Lower leg skin (tissue), 4 donors: ENCODE results near the gene NT5M. TPM values are rescaled to one million over a fixed set of nuclear protein-coding genes. Genes with fewer than 3 reads are reported as not detected.

Experiments used
- DNase-seq, 2 donors: peaks; one replicate each; pipeline ENCODE4 v3.0.0-alpha.2; 2019; ENCODE audit warnings: low spot score in 2 of 2
- H3K4me3 ChIP-seq: fragments of 200-600 bp; sonication (generic); 2 replicates; pipeline ENCODE4 v1.5.1; 2017; ENCODE audit warnings: mild to moderate bottlenecking, low read depth; ENCODE audit not compliant: poor library complexity, severe bottlenecking
- POLR2A ChIP-seq, 2 donors: fragments of 450-650 bp; IDR thresholded peaks; one replicate each; pipeline ENCODE4 v1.6.1; 2016 to 2017; ENCODE audit warnings: antibody characterized with exemption in 2 of 2, mild to moderate bottlenecking in 1 of 2, moderate library complexity in 1 of 2
- WGBS, 2 donors: methylation state at CpG; one replicate each; pipeline ENCODE4 v1.1.5; 2018; 5-methylcytosine and 5-hydroxymethylcytosine counted together
- intact Hi-C: fragments of 100-400 bp; cut with DNase I; formaldehyde crosslinking; loops from one replicate; pipeline ENCODE4 v1.15.0; 2023; ENCODE audit warnings: low total_unique reads
- total RNA-seq, 4 donors: library from RNA; depleted of rRNA; stranded (reverse); fragments of >200 nt; gene quantifications; one replicate each; pipeline ENCODE4 v1.1.0, GENCODE V29; 2016
- TF ChIP-seq, protein P1 (sequence below), 3 donors: fragments of 450-650 bp; IDR thresholded peaks; one replicate each; pipeline ENCODE4 v1.5.1; 2016; ENCODE audit warnings: antibody characterized with exemption in 3 of 3, mild to moderate bottlenecking in 3 of 3, moderate library complexity in 2 of 3

NT5M gene
- total RNA-seq, 4 donors from 2014 or later = 0.53 to 4.5 (median 1.1) TPM

GRCh38 chr17:17395246-17395802 is 92.2 kb downstream of the NT5M start:
- no peak for DNase-seq
- TF ChIP-seq, protein P1, sequence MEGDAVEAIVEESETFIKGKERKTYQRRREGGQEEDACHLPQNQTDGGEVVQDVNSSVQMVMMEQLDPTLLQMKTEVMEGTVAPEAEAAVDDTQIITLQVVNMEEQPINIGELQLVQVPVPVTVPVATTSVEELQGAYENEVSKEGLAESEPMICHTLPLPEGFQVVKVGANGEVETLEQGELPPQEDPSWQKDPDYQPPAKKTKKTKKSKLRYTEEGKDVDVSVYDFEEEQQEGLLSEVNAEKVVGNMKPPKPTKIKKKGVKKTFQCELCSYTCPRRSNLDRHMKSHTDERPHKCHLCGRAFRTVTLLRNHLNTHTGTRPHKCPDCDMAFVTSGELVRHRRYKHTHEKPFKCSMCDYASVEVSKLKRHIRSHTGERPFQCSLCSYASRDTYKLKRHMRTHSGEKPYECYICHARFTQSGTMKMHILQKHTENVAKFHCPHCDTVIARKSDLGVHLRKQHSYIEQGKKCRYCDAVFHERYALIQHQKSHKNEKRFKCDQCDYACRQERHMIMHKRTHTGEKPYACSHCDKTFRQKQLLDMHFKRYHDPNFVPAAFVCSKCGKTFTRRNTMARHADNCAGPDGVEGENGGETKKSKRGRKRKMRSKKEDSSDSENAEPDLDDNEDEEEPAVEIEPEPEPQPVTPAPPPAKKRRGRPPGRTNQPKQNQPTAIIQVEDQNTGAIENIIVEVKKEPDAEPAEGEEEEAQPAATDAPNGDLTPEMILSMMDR (IDR thresholded peaks at IDR 0.05) = no peak
- no peak for TF ChIP-seq POLR2A (IDR thresholded peaks at IDR 0.05)
- WGBS, 2 donors = 78 to 84% methylated on average over 6 of the region's 6 CpGs
- intact Hi-C loops = no loop called here
- H3K4me3 ChIP-seq = no peak overlapping the region

DNA sequence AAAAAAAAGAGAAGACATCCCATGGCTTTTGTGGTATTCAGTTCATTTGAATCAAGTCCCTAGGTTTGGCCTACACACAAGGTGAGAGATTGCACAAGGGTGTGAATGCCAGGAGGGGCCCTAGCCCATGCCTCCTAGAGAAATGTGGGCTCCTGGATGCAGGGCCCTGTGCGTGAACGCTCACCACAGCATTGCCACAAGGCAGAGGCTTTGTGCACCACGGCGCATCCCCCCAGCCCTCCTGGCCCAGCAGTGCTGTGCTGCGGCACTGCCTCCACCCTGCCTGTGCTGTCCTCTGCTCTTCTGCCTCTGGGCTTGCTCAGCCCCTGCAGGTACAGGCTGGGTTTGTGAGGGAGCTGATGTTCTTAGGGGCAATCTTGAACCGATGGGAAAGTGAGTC is 92.7 kb downstream of the NT5M start:
- TF ChIP-seq, protein P1 (IDR thresholded peaks at IDR 0.05) = no peak
- no peak for TF ChIP-seq POLR2A (IDR thresholded peaks at IDR 0.05)
- intact Hi-C loops = no loop called here
- 95 to 96% methylated on average over 6 of the region's 6 CpGs for WGBS, 2 donors
- H3K4me3 ChIP-seq = no peak overlapping the region
- no peak for DNase-seq

Other genes starting within 250 kb of the NT5M start
- gene PLD6, start 97.0 kb upstream of the NT5M start, total RNA-seq = 1 to 10 TPM; 4.2 to 7.0 (median 5.0) TPM
- gene FLCN, start 66.2 kb upstream of the NT5M start, total RNA-seq = 10 to 100 TPM; 33.4 to 54.8 (median 39.1) TPM
- 10 to 100 TPM; 50.8 to 68.0 (median 59.6) TPM for gene COPS3, start 22.1 kb upstream of the NT5M start, total RNA-seq
- 10 to 100 TPM; 14.8 to 29.3 (median 24.2) TPM for gene MED9, start 173.6 kb downstream of the NT5M start, total RNA-seq
- gene RASD1, start 193.0 kb downstream of the NT5M start, total RNA-seq = 10 to 100 TPM; 25.5 to 79.9 (median 40.6) TPM